GM12878 (cell line): ENCODE data around the gene LDB2. TPM values are rescaled to one million over a fixed set of nuclear protein-coding genes. Genes with fewer than 3 reads are reported as not detected.

Experiments
- ATAC-seq: fragments of 200-7000 bp; cut with Tn5 transposase; 3 replicates; pipeline ENCODE4 v1.9.1; 2020; ENCODE audit warnings: mild to moderate bottlenecking, moderate library complexity
- BruUV-seq: library from RNA; stranded (reverse); fragments of 400-500 nt; replicated peaks from 2 replicates; lab custom pipeline; 2021; lab: Mats Ljungman, UMichigan
- CTCF ChIA-PET: fragments of 300-600 bp; sonication (Branson Sonifier 250); formaldehyde crosslinking; extraction: SDS; loops from one replicate; lab custom pipeline; 2021; ENCODE audit warnings: inconsistent platforms; lab: Yijun Ruan, JAX
- POLR2A ChIA-PET: fragments of 350-600 bp; formaldehyde crosslinking; extraction: SDS; loops from one replicate; lab custom pipeline; 2021; ENCODE audit warnings: inconsistent platforms; lab: Charles Lee
- RAD21 ChIA-PET: fragments of 300-600 bp; sonication (Branson Sonifier 250); formaldehyde crosslinking; loops from one replicate; lab custom pipeline; 2023; ENCODE audit warnings: antibody characterized with exemption; ENCODE audit not compliant: unreplicated experiment; lab: Charles Lee
- SMC1A ChIA-PET: fragments of 300-600 bp; sonication (Branson Sonifier 250); formaldehyde crosslinking; loops from one replicate; lab custom pipeline; 2023; ENCODE audit not compliant: unreplicated experiment, uncharacterized antibody; lab: Charles Lee
- DNase-seq: peaks from one replicate; pipeline ENCODE4 v3.0.0-alpha.2; 2011; ENCODE audit warnings: low read depth, low spot score
- FAIRE-seq: peaks from 3 replicates; lab custom pipeline; 2011; peaks lifted over from hg19 to GRCh38; lab: Jason Lieb, UNC
- H2AFZ ChIP-seq: 2 replicates; pipeline ENCODE4 v1.6.0; 2011; ENCODE audit warnings: low read depth, low read length, control low read depth; ENCODE audit not compliant: control insufficient read depth
- H3K27ac ChIP-seq: 2 replicates; pipeline ENCODE4 v1.5.1; 2011; ENCODE audit warnings: control low read depth; ENCODE audit not compliant: control insufficient read depth, insufficient read depth
- H3K27me3 ChIP-seq, 2 experiments: replicated peaks in 1 of 2; 2 replicates each; pipeline versions ENCODE4 v1.6.0 to v1.6.1; 2011; ENCODE audit warnings: low read length in 1 of 2; ENCODE audit not compliant: control insufficient read depth in 2 of 2, insufficient read depth in 2 of 2
- H3K36me3 ChIP-seq, 2 experiments: 2 replicates each; pipeline ENCODE4 v1.5.1; 2011; ENCODE audit warnings: low read length in 1 of 2; ENCODE audit not compliant: control insufficient read depth in 2 of 2, insufficient read depth in 2 of 2
- H3K4me1 ChIP-seq: 2 replicates; pipeline ENCODE4 v1.6.1; 2011; ENCODE audit warnings: mild to moderate bottlenecking, low read length, moderate library complexity, mixed read lengths; ENCODE audit not compliant: control insufficient read depth, insufficient read depth
- H3K4me2 ChIP-seq: 2 replicates; pipeline ENCODE4 v1.6.0; 2011; ENCODE audit warnings: control low read depth; ENCODE audit not compliant: control insufficient read depth, insufficient read depth
- H3K4me3 ChIP-seq: fragments of 200-600 bp; sonication (generic); 2 replicates; pipeline ENCODE4 v1.5.1; 2016
- H3K79me2 ChIP-seq: 2 replicates; pipeline ENCODE4 v1.6.0; 2011; ENCODE audit warnings: low read length; ENCODE audit not compliant: control insufficient read depth, insufficient read depth
- H3K9ac ChIP-seq: 2 replicates; pipeline ENCODE4 v1.8.0; 2011; ENCODE audit warnings: low read length, control low read depth, mixed read lengths; ENCODE audit not compliant: control insufficient read depth, insufficient read depth
- H3K9me3 ChIP-seq: replicated peaks from 3 replicates; pipeline ENCODE4 v1.5.1; 2011; ENCODE audit warnings: mild to moderate bottlenecking, low read length; ENCODE audit not compliant: control insufficient read depth, insufficient read depth
- H4K20me1 ChIP-seq: 2 replicates; pipeline ENCODE4 v1.6.0; 2011; ENCODE audit not compliant: control insufficient read depth, insufficient read depth
- CBX5 ChIP-seq: sonication (generic); IDR thresholded peaks from 2 replicates; pipeline ENCODE4 v1.6.1; 2016; ENCODE audit warnings: low read depth, moderate library complexity, mild to moderate bottlenecking, inconsistent platforms
- IKZF2 ChIP-seq, 2 experiments: fragments of 450-650 bp; IDR thresholded peaks; 2 replicates each; pipeline ENCODE4 v1.6.1; 2017; ENCODE audit warnings: mild to moderate bottlenecking in 2 of 2, moderate library complexity in 2 of 2
- NBN ChIP-seq: fragments of 450-650 bp; IDR thresholded peaks from 2 replicates; pipeline ENCODE4 v1.6.1; 2016
- PAX8 ChIP-seq: fragments of 450-650 bp; IDR thresholded peaks from 2 replicates; pipeline ENCODE4 v1.6.1; 2017; ENCODE audit warnings: mild to moderate bottlenecking, moderate library complexity
- PML ChIP-seq: IDR thresholded peaks from 2 replicates; pipeline ENCODE4 v1.6.1; 2012; ENCODE audit warnings: low read length, inconsistent platforms
- RAD21 ChIP-seq: IDR thresholded peaks from 2 replicates; pipeline ENCODE4 v1.6.1; 2011; ENCODE audit warnings: mild to moderate bottlenecking, low read depth, low read length, moderate library complexity; ENCODE audit not compliant: insufficient read depth
- RUNX3 ChIP-seq: IDR thresholded peaks from 2 replicates; pipeline ENCODE4 v1.6.1; 2012; ENCODE audit warnings: low read length, inconsistent platforms
- SIX5 ChIP-seq: IDR thresholded peaks from 2 replicates; pipeline ENCODE4 v1.6.1; 2011; ENCODE audit warnings: mild to moderate bottlenecking, low read depth, low read length, moderate library complexity; ENCODE audit not compliant: severe bottlenecking
- SPI1 ChIP-seq: IDR thresholded peaks from 2 replicates; pipeline ENCODE4 v1.6.1; 2011; ENCODE audit warnings: low read depth, mild to moderate bottlenecking, low read length, moderate library complexity, borderline replicate concordance; ENCODE audit not compliant: insufficient read depth
- SUPT20H ChIP-seq: IDR thresholded peaks from 2 replicates; pipeline ENCODE4 v1.6.1; 2011; ENCODE audit warnings: low read depth, mild to moderate bottlenecking, low read length, moderate library complexity, borderline replicate concordance; ENCODE audit not compliant: control insufficient read depth
- TCF3 ChIP-seq: IDR thresholded peaks from 2 replicates; pipeline ENCODE4 v1.6.1; 2012; ENCODE audit warnings: low read depth, mild to moderate bottlenecking, low read length, borderline replicate concordance; ENCODE audit not compliant: insufficient read depth
- ZNF207 ChIP-seq: fragments of 450-650 bp; IDR thresholded peaks from 2 replicates; pipeline ENCODE4 v1.6.1; 2014; ENCODE audit warnings: antibody characterized with exemption, mild to moderate bottlenecking, borderline replicate concordance
- ZSCAN29 ChIP-seq: fragments of 450-650 bp; IDR thresholded peaks from 2 replicates; pipeline ENCODE4 v1.6.1; 2017; ENCODE audit warnings: mild to moderate bottlenecking, moderate library complexity
- ZZZ3 ChIP-seq: IDR thresholded peaks from 2 replicates; pipeline ENCODE4 v1.6.1; 2011; ENCODE audit warnings: low read depth; ENCODE audit not compliant: control insufficient read depth, insufficient read length
- WGBS: methylation state at CpG from one replicate; pipeline ENCODE4 v1.1.6; 2016; ENCODE audit warnings: low lambda C conversion rate; ENCODE audit not compliant: insufficient replicate concordance, insufficient coverage; ENCODE audit errors: missing lambda C conversion rate; 5-methylcytosine and 5-hydroxymethylcytosine counted together
- in situ Hi-C: fragments of 300-500 bp; cut with MboI; formaldehyde crosslinking; loops from 9 replicates; pipeline ENCODE4 v1.14.3; 2018; ENCODE audit warnings: mixed read lengths
- intact Hi-C: fragments of 100-400 bp; cut with micrococcal nuclease; formaldehyde crosslinking; loops from one replicate; pipeline ENCODE4 v1.14.2; 2022; ENCODE audit not compliant: unreplicated experiment
- polyA plus RNA-seq, 11 experiments: library from polyadenylated mRNA; depleted of rRNA in 4 of 11; unstranded in 6 of 11; stranded (reverse) in 5 of 11; fragments of >200 nt; fragmentation: Nextera tagmentation in 4 of 11; fragmentation: Illumina TruSeq in 1 of 11; extraction: Ambion mirVana in 4 of 11; extraction: Trizol in 1 of 11; gene quantifications; 1 replicate in 1 of 11; 2 replicates in 10 of 11; pipeline versions ENCODE4 v1.2.1 to v1.2.3, GENCODE V29; 2011 to 2016; ENCODE audit warnings: inconsistent platforms in 2 of 11, missing spikeins in 2 of 11, low read depth in 1 of 11
- total RNA-seq, 4 experiments: library from RNA; depleted of rRNA in 3 of 4; stranded (reverse); fragments of >200 nt in 3 of 4; fragmentation: Illumina TruSeq in 1 of 4; extraction: Trizol in 1 of 4; gene quantifications; 2 replicates each; pipeline versions ENCODE4 v1.2.1 to v1.2.3, GENCODE V29; 2013 to 2021

LDB2 gene
- total and polyA plus RNA-seq, 10 of the 15 experiments (the other 5 are each of a cell fraction or from before 2014, with no cell fraction given): 0.15 TPM; not detected in 9

- Histone ChIP-seq H3K4me3 (no peak overlapping the region), H3K4me1 (no peaks in the 10 kb centered on the region), H3K27me3 (no peaks in the 10 kb centered on the region), H4K20me1 (no peaks in the 10 kb centered on the region), H3K79me2 (no peaks in the 10 kb centered on the region), H3K4me2 (no peak overlapping the region), H2AFZ (no peak overlapping the region), H3K27ac (no peak overlapping the region), H3K9me3 (no peaks in the 10 kb centered on the region), H3K9ac (no peak overlapping the region), H3K36me3 (no peaks in the 10 kb centered on the region)
- BruUV-seq: no TSS peak
- no peak for DNase-seq
- ChIA-PET SMC1A (no interaction called here), POLR2A (no interaction called here), CTCF (no interaction called here), RAD21 (no interaction called here)
- TF ChIP-seq ZSCAN29 (no peak), SPI1 (no peak), CBX5 (no peak), SUPT20H (no peak), PML (no peak), ZZZ3 (no peak), PAX8 (no peak), RAD21 (no peak), NBN (no peak), SIX5 (no peak), ZNF207 (no peak), RUNX3 (no peak), TCF3 (no peak), IKZF2 (IDR thresholded peaks at IDR 0.05) (no peak)
- no peak for ATAC-seq
- in situ Hi-C loops: no loop called here
- FAIRE-seq: no peak
- intact Hi-C loops: no loop called here
- 32% methylated on average over 3 of the region's 3 CpGs for WGBS
These were observed 78.8 kb downstream of the LDB2 start for GRCh38 chr4:16819652-16820051.
